ENCODE measurements around the gene TMEM43.

TMEM43 gene

DNA sequence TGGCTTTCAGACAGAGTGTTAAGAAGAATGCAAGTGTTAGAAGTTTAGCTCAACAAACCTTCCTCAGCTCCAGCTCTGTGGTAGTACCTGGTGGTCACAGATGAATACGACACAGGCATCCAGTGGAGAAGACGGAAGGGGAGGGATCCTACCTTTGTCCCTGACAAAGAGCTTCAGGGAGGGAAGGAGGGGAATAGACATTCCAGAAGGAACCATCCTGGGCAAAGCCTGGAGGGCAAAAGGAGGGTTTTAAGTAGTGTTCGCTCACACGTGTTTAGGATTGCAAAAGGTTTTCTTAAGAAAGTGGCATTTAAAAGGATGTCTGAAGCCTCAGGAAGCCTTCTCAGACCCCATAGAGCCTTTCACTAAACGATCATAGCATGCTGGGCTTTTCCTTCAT lies 3.0 kb upstream of the TMEM43 start:
- peak overlapping the region; percentile 100 for H3K4me3 Mint-ChIP-seq
- no peak for DNase-seq
- TF ChIP-seq, protein P1, sequence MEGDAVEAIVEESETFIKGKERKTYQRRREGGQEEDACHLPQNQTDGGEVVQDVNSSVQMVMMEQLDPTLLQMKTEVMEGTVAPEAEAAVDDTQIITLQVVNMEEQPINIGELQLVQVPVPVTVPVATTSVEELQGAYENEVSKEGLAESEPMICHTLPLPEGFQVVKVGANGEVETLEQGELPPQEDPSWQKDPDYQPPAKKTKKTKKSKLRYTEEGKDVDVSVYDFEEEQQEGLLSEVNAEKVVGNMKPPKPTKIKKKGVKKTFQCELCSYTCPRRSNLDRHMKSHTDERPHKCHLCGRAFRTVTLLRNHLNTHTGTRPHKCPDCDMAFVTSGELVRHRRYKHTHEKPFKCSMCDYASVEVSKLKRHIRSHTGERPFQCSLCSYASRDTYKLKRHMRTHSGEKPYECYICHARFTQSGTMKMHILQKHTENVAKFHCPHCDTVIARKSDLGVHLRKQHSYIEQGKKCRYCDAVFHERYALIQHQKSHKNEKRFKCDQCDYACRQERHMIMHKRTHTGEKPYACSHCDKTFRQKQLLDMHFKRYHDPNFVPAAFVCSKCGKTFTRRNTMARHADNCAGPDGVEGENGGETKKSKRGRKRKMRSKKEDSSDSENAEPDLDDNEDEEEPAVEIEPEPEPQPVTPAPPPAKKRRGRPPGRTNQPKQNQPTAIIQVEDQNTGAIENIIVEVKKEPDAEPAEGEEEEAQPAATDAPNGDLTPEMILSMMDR (IDR thresholded peaks at IDR 0.05), result no peak
- H3K27me3 Mint-ChIP-seq (ENCODE audit: low read depth, poor library complexity), result peaks cover 4% of the 10 kb centered on the region
- H3K4me1 Mint-ChIP-seq, result peaks cover 36% of the 10 kb centered on the region
- H3K27ac Mint-ChIP-seq, result no peak overlapping the region
- H3K36me3 Mint-ChIP-seq (ENCODE audit: low read depth), result peaks cover 29% of the 10 kb centered on the region
- no peaks in the 10 kb centered on the region for H3K9me3 Mint-ChIP-seq

DNA sequence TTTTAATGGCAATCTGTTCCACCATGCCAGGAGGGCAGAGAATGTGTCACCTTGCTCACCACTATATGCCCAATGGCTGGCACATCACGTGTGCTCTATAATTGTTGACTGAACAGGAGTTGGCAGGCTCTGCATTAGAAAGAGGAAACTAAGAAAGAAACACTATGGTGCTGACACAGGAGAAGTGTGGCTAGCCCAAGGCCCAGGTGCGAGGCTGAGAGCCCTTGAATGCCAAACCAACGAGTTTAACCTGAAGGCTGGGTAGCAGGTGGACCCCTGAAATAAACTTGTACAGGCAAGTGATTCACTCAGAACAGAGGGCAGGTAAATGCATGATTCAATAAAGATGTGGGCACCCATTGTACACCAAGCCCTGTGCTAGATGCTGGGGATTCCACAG lies 2.6 kb upstream of the TMEM43 start:
- no peak overlapping the region for H3K27ac Mint-ChIP-seq
- H3K36me3 Mint-ChIP-seq (ENCODE audit: low read depth), result peaks cover 30% of the 10 kb centered on the region
- H3K9me3 Mint-ChIP-seq, result no peaks in the 10 kb centered on the region
- TF ChIP-seq, protein P1 (IDR thresholded peaks at IDR 0.05), result no peak
- H3K27me3 Mint-ChIP-seq (ENCODE audit: low read depth, poor library complexity), result peaks cover 4% of the 10 kb centered on the region
- peaks cover 40% of the 10 kb centered on the region for H3K4me1 Mint-ChIP-seq
- no peak for DNase-seq
- peak overlapping the region; percentile 100 for H3K4me3 Mint-ChIP-seq

- Mint-ChIP-seq H3K4me3 (peak overlapping the region; percentile 100), H3K36me3 (ENCODE audit: low read depth) (peaks cover 42% of the 10 kb centered on the region), H3K27me3 (ENCODE audit: low read depth, poor library complexity) (peaks cover 4% of the 10 kb centered on the region), H3K27ac (no peak overlapping the region), H3K4me1 (peaks cover 43% of the 10 kb centered on the region), H3K9me3 (no peaks in the 10 kb centered on the region)
- TF ChIP-seq, protein P1 (IDR thresholded peaks at IDR 0.05), result no peak
- DNase-seq, result no peak
Observed at GRCh38 chr3:14123308-14124222, 1.3 kb upstream of the TMEM43 start.

GRCh38 chr3:14124223-14124614 lies 633 bp upstream of the TMEM43 start:
- DNase-seq, result peak; percentile 51
- H3K9me3 Mint-ChIP-seq, result no peaks in the 10 kb centered on the region
- H3K27ac Mint-ChIP-seq, result no peak overlapping the region
- H3K27me3 Mint-ChIP-seq (ENCODE audit: low read depth, poor library complexity), result peaks cover 4% of the 10 kb centered on the region
- TF ChIP-seq, protein P1 (IDR thresholded peaks at IDR 0.05), result no peak
- peak overlapping the region; percentile 100 for H3K4me3 Mint-ChIP-seq
- peaks cover 43% of the 10 kb centered on the region for H3K4me1 Mint-ChIP-seq
- H3K36me3 Mint-ChIP-seq (ENCODE audit: low read depth), result peaks cover 49% of the 10 kb centered on the region

GRCh38 chr3:14125193-14126016 lies 553 bp downstream of the TMEM43 start:
- H3K9me3 Mint-ChIP-seq, result no peaks in the 10 kb centered on the region
- peak overlapping the region; percentile 100 for H3K4me3 Mint-ChIP-seq
- H3K27ac Mint-ChIP-seq, result peak overlapping the region; percentile 99
- DNase-seq, result peak; percentile 66
- H3K4me1 Mint-ChIP-seq, result peaks cover 43% of the 10 kb centered on the region
- H3K27me3 Mint-ChIP-seq (ENCODE audit: low read depth, poor library complexity), result peaks cover 1% of the 10 kb centered on the region
- H3K36me3 Mint-ChIP-seq (ENCODE audit: low read depth), result peaks cover 51% of the 10 kb centered on the region
- TF ChIP-seq, protein P1 (IDR thresholded peaks at IDR 0.05), result no peak
